Keratinocyte (primary cell): ENCODE data around the gene FURIN.

Source experiments
- EZH2 ChIP-seq: IDR thresholded peaks from one replicate; pipeline ENCODE4 v1.6.1; 2012; ENCODE audit warnings: inconsistent platforms, mild to moderate bottlenecking, low read length, moderate library complexity
- TF ChIP-seq, protein P1 (sequence below), 3 experiments: IDR thresholded peaks in 1 of 3; conservative IDR thresholded peaks in 1 of 3; optimal IDR thresholded peaks in 1 of 3; 2 replicates in 2 of 3; 3 replicates in 1 of 3; pipeline versions ENCODE3 to v1.5.1; 2011; ENCODE audit warnings: low read length in 3 of 3, mild to moderate bottlenecking in 3 of 3, moderate library complexity in 2 of 3, control low read depth in 1 of 3, inconsistent platforms in 1 of 3; ENCODE audit not compliant: insufficient read depth in 2 of 3; ENCODE audit errors: extremely low read depth in 1 of 3

DNA sequence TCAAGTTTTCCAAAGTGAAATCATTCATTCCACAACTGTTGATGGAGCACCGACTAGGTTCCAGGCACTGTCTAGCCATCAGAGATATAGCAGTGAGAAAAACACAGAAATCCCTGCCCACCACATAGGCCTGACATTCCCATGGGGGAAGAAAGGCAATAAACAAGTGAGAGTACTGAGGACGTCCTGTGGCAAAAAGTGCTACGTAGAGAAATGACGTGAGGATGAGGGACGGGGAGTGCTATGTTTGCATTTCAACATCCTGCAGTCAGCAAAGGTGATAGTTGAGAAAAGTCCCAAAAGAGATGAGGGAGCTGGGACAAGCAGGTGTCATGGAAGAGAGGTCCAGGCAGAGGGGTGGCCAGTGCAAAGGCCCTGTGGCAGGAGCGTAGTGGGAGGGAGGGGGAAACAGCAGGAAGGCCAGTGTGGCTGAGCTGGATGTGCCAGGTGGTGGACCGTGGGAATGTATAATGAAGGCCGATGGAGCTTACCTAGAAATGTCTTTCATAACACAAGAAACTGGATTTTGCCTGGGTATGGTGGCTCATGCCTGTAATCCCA lies 10.4 kb upstream of the FURIN start:
- TF ChIP-seq, protein P1, sequence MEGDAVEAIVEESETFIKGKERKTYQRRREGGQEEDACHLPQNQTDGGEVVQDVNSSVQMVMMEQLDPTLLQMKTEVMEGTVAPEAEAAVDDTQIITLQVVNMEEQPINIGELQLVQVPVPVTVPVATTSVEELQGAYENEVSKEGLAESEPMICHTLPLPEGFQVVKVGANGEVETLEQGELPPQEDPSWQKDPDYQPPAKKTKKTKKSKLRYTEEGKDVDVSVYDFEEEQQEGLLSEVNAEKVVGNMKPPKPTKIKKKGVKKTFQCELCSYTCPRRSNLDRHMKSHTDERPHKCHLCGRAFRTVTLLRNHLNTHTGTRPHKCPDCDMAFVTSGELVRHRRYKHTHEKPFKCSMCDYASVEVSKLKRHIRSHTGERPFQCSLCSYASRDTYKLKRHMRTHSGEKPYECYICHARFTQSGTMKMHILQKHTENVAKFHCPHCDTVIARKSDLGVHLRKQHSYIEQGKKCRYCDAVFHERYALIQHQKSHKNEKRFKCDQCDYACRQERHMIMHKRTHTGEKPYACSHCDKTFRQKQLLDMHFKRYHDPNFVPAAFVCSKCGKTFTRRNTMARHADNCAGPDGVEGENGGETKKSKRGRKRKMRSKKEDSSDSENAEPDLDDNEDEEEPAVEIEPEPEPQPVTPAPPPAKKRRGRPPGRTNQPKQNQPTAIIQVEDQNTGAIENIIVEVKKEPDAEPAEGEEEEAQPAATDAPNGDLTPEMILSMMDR (optimal IDR thresholded peaks at IDR 0.05 in 1 of 3, IDR thresholded peaks at IDR 0.05 in 1 of 3, conservative IDR thresholded peaks at IDR 0.05 in 1 of 3; ENCODE audit: extremely low read depth in 1 of 3, insufficient read depth in 2 of 3, low read length in 3 of 3), result no peak
- no peak for TF ChIP-seq EZH2
